SK-N-SH (cell line): ENCODE results near the gene CRYZL1.

Source experiments
- TF ChIP-seq, protein P1 (sequence below): fragments of 200-600 bp; sonication (generic); IDR thresholded peaks from 2 replicates; pipeline ENCODE4 v1.6.1; 2017; ENCODE audit warnings: antibody characterized with exemption, mild to moderate bottlenecking, moderate library complexity
- TF ChIP-seq, protein P2 (sequence below): IDR thresholded peaks from 2 replicates; pipeline ENCODE4 v1.4.0; 2012; ENCODE audit warnings: low read depth, borderline replicate concordance

DNA sequence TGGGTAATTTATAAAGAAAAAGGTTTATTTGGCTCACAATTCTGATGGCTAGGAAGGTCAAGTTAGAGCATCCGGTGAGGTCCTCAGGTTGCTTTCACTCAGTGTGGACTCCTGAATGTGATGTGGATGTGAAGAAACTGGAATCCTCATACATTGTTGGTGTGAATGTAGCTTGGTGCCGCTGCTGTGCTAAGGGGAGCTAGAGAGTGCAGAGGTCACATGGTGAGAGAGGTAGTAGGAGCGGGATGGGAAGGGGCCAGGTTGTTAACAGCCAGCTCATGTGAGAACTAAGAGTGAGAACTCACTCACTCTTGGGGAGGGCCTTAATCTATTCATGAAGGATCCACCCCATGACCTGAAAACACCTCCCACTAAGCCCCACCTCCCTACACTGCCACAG lies 22.6 kb upstream of the CRYZL1 start:
- TF ChIP-seq, protein P1, sequence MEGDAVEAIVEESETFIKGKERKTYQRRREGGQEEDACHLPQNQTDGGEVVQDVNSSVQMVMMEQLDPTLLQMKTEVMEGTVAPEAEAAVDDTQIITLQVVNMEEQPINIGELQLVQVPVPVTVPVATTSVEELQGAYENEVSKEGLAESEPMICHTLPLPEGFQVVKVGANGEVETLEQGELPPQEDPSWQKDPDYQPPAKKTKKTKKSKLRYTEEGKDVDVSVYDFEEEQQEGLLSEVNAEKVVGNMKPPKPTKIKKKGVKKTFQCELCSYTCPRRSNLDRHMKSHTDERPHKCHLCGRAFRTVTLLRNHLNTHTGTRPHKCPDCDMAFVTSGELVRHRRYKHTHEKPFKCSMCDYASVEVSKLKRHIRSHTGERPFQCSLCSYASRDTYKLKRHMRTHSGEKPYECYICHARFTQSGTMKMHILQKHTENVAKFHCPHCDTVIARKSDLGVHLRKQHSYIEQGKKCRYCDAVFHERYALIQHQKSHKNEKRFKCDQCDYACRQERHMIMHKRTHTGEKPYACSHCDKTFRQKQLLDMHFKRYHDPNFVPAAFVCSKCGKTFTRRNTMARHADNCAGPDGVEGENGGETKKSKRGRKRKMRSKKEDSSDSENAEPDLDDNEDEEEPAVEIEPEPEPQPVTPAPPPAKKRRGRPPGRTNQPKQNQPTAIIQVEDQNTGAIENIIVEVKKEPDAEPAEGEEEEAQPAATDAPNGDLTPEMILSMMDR: no peak
- TF ChIP-seq, protein P2, sequence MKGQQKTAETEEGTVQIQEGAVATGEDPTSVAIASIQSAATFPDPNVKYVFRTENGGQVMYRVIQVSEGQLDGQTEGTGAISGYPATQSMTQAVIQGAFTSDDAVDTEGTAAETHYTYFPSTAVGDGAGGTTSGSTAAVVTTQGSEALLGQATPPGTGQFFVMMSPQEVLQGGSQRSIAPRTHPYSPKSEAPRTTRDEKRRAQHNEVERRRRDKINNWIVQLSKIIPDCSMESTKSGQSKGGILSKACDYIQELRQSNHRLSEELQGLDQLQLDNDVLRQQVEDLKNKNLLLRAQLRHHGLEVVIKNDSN: no peak
